HG02884 (cell line): ENCODE measurements around the gene ELOVL2.

Source experiments
- ATAC-seq: cut with Tn5 transposase; IDR thresholded peaks from one replicate; pipeline ENCODE4 v1.9.1; 2021; ENCODE audit warnings: mild to moderate bottlenecking, moderate library complexity; ENCODE audit not compliant: unreplicated experiment

Gene ELOVL2

GRCh38 chr6:11062083-11062482 is 18.0 kb upstream of the ELOVL2 start:
- ATAC-seq: no peak

GRCh38 chr6:11058406-11058805 is 14.3 kb upstream of the ELOVL2 start:
- ATAC-seq: no peak

GRCh38 chr6:11056871-11057270 is 12.8 kb upstream of the ELOVL2 start:
- no peak for ATAC-seq

GRCh38 chr6:11055127-11055627 is 11.1 kb upstream of the ELOVL2 start:
- ATAC-seq: no peak

- ATAC-seq: no peak
Observed at GRCh38 chr6:11054722-11055121, 10.6 kb upstream of the ELOVL2 start.

- ATAC-seq: no peak
Observed at GRCh38 chr6:11053307-11053706, 9.2 kb upstream of the ELOVL2 start.

GRCh38 chr6:11050731-11051130 is 6.6 kb upstream of the ELOVL2 start:
- ATAC-seq: no peak

GRCh38 chr6:11044712-11045167 is 635 bp upstream of the ELOVL2 start:
- ATAC-seq: no peak

GRCh38 chr6:11043378-11043960 is 636 bp downstream of the ELOVL2 start:
- ATAC-seq: no peak

- ATAC-seq: no peak
Observed at GRCh38 chr6:11042750-11043377, 1.2 kb downstream of the ELOVL2 start.

GRCh38 chr6:11042025-11042749 is 1.9 kb downstream of the ELOVL2 start:
- ATAC-seq: no peak

GRCh38 chr6:11040134-11040533 is 4.0 kb downstream of the ELOVL2 start:
- ATAC-seq: no peak

- ATAC-seq: no peak
Observed at GRCh38 chr6:11039040-11039439, 5.1 kb downstream of the ELOVL2 start.

GRCh38 chr6:11036977-11037430 is 7.1 kb downstream of the ELOVL2 start:
- ATAC-seq: no peak

GRCh38 chr6:11036351-11036740 is 7.8 kb downstream of the ELOVL2 start:
- ATAC-seq: no peak

GRCh38 chr6:11035616-11036350 is 8.3 kb downstream of the ELOVL2 start:
- no peak for ATAC-seq

GRCh38 chr6:11033825-11034224 is 10.3 kb downstream of the ELOVL2 start:
- ATAC-seq: no peak

GRCh38 chr6:11030904-11031303 is 13.2 kb downstream of the ELOVL2 start:
- ATAC-seq: no peak

GRCh38 chr6:11028959-11029358 is 15.1 kb downstream of the ELOVL2 start:
- ATAC-seq: no peak

- no peak for ATAC-seq
Observed at GRCh38 chr6:11027565-11028110, 16.5 kb downstream of the ELOVL2 start.
